Measurements from ENCODE around the gene WDR88.

WDR88 gene

DNA sequence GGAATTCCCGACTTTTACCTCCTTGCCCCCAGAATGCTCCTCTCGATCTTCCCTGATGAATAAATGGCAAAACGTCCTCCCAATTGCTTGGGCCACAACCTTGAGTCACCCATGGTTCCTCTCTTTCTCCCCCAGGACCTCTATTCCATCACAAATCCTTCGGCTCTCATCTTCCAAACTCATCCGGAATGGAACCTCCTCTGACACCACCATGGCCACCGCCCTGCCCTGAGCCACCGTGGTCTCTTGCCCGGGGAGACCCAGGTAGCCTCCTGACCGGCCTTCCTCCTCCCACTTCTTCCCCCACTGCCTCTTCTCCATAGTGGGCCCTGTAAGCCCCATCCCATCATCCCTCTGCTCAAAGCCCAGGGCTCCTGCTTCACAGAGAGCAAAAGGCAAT, 88.8 kb downstream of the WDR88 start:
- TF ChIP-seq POLR2AphosphoS5 (IDR thresholded peaks at IDR 0.05; ENCODE audit: low read depth, low read length) (no peak), FOXP2 (optimal IDR thresholded peaks at IDR 0.05; ENCODE audit: borderline replicate concordance, extremely low read depth, extremely low read length, insufficient read depth) (no peak), TAF1 (IDR thresholded peaks at IDR 0.05; ENCODE audit: borderline replicate concordance, insufficient read depth, low read length) (no peak), SIN3A (IDR thresholded peaks at IDR 0.05; ENCODE audit: borderline replicate concordance, insufficient read depth, low read length) (no peak)
- TF ChIP-seq, protein P1, sequence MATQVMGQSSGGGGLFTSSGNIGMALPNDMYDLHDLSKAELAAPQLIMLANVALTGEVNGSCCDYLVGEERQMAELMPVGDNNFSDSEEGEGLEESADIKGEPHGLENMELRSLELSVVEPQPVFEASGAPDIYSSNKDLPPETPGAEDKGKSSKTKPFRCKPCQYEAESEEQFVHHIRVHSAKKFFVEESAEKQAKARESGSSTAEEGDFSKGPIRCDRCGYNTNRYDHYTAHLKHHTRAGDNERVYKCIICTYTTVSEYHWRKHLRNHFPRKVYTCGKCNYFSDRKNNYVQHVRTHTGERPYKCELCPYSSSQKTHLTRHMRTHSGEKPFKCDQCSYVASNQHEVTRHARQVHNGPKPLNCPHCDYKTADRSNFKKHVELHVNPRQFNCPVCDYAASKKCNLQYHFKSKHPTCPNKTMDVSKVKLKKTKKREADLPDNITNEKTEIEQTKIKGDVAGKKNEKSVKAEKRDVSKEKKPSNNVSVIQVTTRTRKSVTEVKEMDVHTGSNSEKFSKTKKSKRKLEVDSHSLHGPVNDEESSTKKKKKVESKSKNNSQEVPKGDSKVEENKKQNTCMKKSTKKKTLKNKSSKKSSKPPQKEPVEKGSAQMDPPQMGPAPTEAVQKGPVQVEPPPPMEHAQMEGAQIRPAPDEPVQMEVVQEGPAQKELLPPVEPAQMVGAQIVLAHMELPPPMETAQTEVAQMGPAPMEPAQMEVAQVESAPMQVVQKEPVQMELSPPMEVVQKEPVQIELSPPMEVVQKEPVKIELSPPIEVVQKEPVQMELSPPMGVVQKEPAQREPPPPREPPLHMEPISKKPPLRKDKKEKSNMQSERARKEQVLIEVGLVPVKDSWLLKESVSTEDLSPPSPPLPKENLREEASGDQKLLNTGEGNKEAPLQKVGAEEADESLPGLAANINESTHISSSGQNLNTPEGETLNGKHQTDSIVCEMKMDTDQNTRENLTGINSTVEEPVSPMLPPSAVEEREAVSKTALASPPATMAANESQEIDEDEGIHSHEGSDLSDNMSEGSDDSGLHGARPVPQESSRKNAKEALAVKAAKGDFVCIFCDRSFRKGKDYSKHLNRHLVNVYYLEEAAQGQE (IDR thresholded peaks at IDR 0.05; ENCODE audit: insufficient read depth in 1 of 2, low read depth in 2 of 2, low read length in 2 of 2): no peak

DNA sequence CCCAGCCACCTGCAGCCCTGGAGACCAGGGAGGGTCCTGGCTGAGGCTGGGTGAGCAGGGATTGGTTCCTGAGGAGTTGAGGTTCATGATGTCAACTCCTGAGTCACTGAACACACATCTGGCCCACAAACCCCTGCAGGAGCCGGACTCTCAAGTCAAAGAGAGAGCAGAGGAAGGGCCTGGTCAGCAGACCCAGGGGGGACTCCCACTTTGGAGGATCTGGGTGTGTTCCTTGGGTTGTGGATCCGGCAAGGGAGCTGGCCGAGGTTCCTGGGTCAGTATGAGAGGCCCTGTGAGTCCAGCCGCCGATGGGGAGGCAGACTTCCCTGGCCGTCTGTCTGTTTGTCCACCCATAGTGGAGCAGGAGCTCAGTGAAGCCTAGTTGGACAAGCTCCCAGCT, 89.7 kb downstream of the WDR88 start:
- TF ChIP-seq FOXP2 (optimal IDR thresholded peaks at IDR 0.05; ENCODE audit: borderline replicate concordance, extremely low read depth, extremely low read length, insufficient read depth): no peak
- TF ChIP-seq POLR2AphosphoS5 (IDR thresholded peaks at IDR 0.05; ENCODE audit: low read depth, low read length): no peak
- TF ChIP-seq TAF1 (IDR thresholded peaks at IDR 0.05; ENCODE audit: borderline replicate concordance, insufficient read depth, low read length): no peak
- TF ChIP-seq SIN3A (IDR thresholded peaks at IDR 0.05; ENCODE audit: borderline replicate concordance, insufficient read depth, low read length): no peak

DNA sequence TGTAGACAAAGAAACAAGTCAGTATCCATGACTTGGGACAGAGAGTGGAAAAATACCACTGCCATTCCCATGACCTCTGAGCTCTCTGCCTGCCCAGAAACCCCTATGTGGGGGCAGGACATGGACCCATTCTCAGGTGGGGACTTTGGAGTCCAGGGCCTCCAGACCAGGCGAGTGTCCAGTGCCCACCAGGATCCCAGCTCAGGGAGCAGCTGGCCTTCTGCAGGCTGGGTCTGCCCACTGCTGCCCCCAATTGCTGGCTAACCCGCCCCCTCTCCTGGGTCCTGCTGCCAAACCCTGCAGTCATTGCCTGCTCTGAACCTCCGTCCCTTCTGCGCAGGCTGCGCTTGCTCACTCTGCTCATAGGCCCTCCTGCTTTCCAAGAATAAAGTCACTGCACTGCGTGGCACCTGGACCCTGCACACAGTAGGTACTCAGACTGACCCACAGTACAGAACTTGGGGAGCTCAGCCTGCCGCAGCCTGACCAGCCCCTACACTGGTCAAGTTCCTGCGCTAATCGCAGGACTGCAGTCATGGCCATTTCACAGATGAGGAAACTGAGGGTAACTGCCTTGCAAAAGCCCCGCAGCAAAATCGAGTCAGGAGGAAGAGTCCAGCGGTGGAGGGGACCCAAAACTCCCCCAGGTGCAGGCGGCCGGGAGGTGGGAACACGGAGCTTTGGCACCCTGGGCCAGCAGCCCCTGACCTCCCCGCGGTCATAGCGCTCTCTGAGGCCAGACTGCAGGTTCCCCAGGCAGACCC, 93.0 kb downstream of the WDR88 start:
- TF ChIP-seq TAF1 (IDR thresholded peaks at IDR 0.05; ENCODE audit: borderline replicate concordance, insufficient read depth, low read length): no peak
- no peak for TF ChIP-seq SIN3A (IDR thresholded peaks at IDR 0.05; ENCODE audit: borderline replicate concordance, insufficient read depth, low read length)
- no peak for TF ChIP-seq POLR2AphosphoS5 (IDR thresholded peaks at IDR 0.05; ENCODE audit: low read depth, low read length)
- TF ChIP-seq, protein P1 (IDR thresholded peaks at IDR 0.05; ENCODE audit: insufficient read depth in 1 of 2, low read depth in 2 of 2, low read length in 2 of 2): no peak
- no peak for TF ChIP-seq FOXP2 (optimal IDR thresholded peaks at IDR 0.05; ENCODE audit: borderline replicate concordance, extremely low read depth, extremely low read length, insufficient read depth)
